HK-2 (cell line): ENCODE data around the gene MITF.
"Not testable (repeated sequence)": the region's sequence is repeated elsewhere in the genome, so short reads cannot be mapped to it uniquely, and the experiment has no call there.

Source experiments
- DNase-seq: peaks from one replicate; pipeline ENCODE4 v3.0.0-alpha.2; 2018; ENCODE audit not compliant: unreplicated experiment

The MITF gene

GRCh38 chr3:69872783-69873378, 133.6 kb downstream of the MITF start:
- no peak for DNase-seq

GRCh38 chr3:69876073-69876472, 136.8 kb downstream of the MITF start:
- no peak for DNase-seq

DNA sequence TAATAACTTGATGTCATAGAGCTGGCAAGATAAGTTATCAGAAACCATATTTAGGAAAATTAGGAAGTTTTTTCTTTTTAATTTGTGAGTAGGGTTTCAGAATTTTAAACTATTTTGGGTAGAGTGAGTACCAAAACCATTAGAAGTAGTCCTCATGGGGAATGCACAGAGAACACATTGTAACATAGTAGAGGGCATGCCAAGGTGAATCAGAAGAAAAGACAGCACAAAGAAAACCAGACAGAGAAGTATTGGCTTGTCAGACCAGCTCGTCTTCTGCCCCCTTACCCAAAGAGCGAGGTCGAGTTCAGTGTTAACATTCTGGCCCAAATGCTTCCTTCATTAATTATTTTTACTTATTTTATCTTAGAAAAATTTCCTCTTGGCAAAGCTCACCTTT, 139.0 kb downstream of the MITF start:
- DNase-seq = no peak

GRCh38 chr3:69879051-69879450, 139.8 kb downstream of the MITF start:
- DNase-seq = no peak

DNA sequence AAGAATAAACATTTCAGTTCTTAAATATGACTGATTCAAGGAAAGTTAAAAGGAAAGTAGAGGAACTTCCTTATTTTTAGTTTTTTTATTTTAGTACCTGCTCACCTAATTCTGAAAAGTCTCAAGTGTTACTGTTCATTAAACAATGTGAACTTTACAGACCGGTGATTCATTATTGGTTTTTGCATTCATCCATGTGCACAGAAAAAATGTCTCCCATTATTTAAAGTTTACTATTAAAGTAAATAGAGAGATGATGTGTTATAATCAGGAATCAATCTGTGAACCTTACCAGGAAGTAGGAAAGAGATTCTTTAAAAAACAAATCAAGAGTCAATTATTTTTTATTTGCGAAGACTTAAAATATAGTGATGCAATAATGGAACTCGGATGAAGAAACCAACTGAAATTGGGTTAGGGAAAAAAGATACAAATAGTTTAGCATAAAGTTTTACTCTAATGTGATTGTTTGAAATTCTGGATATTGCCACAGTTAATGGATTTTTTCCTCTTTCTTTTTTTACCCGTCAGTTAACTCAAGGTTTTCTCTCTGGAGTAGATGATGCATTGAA, 140.9 kb downstream of the MITF start:
- DNase-seq = no peak

GRCh38 chr3:69881051-69881450, 141.8 kb downstream of the MITF start:
- no peak for DNase-seq

- no peak for DNase-seq
These were observed 142.6 kb downstream of the MITF start for GRCh38 chr3:69881756-69882428.

GRCh38 chr3:69882560-69882959, 143.3 kb downstream of the MITF start:
- DNase-seq = no peak

GRCh38 chr3:69888040-69888942, 149.0 kb downstream of the MITF start:
- no peak for DNase-seq

DNA sequence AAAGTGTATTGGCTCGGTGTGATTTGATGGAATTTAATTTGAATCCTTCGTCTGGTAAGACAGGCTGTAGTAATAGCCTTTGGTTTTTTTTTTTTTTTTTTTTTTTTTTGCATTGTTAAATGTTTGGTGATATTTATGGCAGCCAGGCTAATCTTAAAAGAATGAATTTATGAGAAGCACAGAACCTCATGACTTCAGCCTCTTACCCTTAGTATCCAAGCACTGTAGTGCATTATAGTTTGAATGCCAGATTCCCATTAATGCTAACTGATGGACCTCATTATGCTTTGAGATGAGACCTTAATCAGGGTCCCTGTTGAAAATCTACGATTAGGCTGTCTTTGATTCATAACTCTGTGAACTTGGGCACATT, 149.7 kb downstream of the MITF start:
- no peak for DNase-seq

- DNase-seq = no peak
These were observed 150.8 kb downstream of the MITF start for GRCh38 chr3:69890084-69890483.

DNA sequence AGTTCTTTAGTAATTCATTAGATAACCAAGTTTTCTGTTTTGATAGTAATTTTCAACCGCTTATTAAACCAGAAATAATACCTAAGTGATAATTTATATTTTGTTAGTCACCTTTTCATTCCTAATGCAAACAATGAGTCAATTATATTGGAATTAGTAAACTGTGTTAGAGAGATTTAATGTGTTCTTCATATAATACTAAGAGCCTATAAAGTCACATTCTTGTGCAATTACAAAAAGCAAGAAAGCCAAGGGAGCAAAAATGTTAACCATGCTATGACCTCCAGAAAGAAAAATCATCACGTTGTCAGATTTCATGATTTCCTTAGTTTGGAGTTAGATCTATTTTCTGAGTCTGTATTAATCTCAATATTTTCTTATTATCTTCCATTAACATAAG, 151.4 kb downstream of the MITF start:
- DNase-seq = no peak

DNA sequence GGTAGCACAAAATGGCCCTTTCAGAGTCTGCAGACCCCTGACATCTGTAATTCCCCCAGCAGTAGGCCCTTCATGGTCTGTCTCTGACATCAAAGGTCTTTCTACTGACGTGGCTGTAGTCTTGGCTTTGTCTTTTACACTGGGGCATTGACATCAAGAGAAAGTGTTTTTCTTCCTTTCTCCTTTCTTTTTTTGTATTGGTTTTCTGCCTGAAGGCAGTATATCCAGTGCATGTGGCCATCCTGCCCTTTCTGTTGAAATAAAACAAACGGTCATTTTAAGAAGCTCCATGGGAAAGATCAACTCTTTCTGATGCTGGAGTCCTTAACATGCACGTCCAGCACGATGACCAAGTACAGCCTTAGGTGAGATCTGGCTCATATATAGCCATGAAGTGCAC, 153.4 kb downstream of the MITF start:
- no peak for DNase-seq

DNA sequence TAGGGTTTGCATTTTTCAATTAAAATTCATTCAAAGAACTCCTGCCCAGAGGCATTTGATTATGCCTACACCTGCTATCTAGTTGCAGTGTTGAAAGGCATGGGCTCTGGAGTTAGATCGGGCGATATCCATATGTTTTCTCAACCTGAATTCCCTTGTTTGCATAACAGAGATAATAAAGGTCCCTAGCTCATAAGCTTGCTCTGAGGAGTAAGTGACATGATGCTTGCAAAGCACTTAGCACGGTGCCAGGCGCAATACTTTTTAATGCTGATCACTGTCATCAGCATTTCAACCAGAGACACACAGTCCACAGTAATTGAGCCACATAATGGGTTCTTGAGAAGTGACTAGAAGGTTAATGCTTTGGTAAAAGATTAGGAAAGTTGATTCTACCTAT, 154.0 kb downstream of the MITF start:
- DNase-seq = no peak

- DNase-seq = no peak
These were observed 156.8 kb downstream of the MITF start for GRCh38 chr3:69896095-69896494.

GRCh38 chr3:69900331-69900730, 161.1 kb downstream of the MITF start:
- DNase-seq = no peak

DNA sequence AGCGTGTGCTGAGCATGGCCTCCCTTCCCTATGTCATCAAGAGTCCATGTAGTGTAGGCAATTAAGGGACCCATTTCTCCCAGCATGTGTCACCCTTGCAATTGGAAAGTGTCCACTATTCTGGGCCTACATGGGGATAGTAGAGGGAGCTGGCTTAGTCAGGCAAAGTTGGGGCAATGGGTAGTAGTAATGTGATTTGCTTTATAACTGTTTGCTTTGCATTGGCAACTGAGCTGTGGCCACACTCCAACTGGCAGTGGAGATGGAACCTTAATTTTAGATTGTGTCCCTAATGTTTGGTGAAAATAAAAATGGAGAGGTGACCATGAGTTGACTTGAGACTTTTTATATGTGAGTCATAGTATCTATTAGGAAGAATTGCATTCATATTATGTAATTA, 162.5 kb downstream of the MITF start:
- no peak for DNase-seq

- DNase-seq = no peak
These were observed 163.1 kb downstream of the MITF start for GRCh38 chr3:69902386-69902785.

GRCh38 chr3:69906351-69906966, 167.2 kb downstream of the MITF start:
- no peak for DNase-seq

DNA sequence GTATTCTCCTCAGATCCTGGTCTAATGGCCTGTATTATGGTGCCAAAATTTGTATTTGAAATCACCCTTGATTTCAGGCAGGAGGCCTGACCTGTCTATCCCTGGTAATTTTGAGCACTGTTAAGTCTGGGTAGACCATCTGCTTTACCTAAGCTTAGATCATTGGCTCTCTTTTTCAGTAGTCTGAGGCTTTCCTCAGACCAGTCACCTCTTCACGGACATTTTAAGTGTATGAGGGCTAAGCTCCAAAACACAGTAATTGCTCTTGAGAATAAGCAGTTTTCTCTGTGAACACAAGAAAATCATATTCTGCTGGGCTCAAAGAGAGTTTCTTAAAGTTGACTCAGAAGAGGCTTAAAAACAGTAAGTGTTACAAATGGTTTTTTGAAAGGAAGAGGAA, 168.3 kb downstream of the MITF start:
- no peak for DNase-seq

GRCh38 chr3:69909859-69910258, 170.6 kb downstream of the MITF start:
- DNase-seq = not testable (repeated sequence)

- DNase-seq = no peak
These were observed 174.2 kb downstream of the MITF start for GRCh38 chr3:69913422-69913821.
